Measurements from ENCODE around the gene MICA. TPM values are rescaled to one million over a fixed set of nuclear protein-coding genes. Genes with fewer than 3 reads are reported as not detected.

MICA gene
- total RNA-seq, 4 donors from 2014 or later, result 18.9 to 35.4 (median 22.3) TPM

- Histone ChIP-seq H3K27me3 (peaks cover 0 to 48% (median 0%) of the 10 kb centered on the region in 4 donors), H3K4me3 (no peak overlapping the region)
- no CpG with 5 or more reads among the region's 4 CpGs for WGBS
Observed at GRCh38 chr6:31377029-31377428, 26.4 kb upstream of the MICA start.

GRCh38 chr6:31378062-31378720, 25.2 kb upstream of the MICA start:
- WGBS, result 56% methylated on average over 4 of the region's 9 CpGs
- H3K27ac ChIP-seq (replicated peaks in 1 of 4), result no peak overlapping the region
- H3K9me3 ChIP-seq, result no peaks in the 10 kb centered on the region
- no peaks in the 10 kb centered on the region for H3K4me1 ChIP-seq
- H3K36me3 ChIP-seq, result no peaks in the 10 kb centered on the region
- DNase-seq (ENCODE audit: extremely low spot score), result no peak
- H3K4me3 ChIP-seq, result no peak overlapping the region
- H3K27me3 ChIP-seq, result peaks cover 0 to 51% (median 0%) of the 10 kb centered on the region in 4 donors
- intact Hi-C loops (cut with DNase I), result no loop called here
- no peak for TF ChIP-seq POLR2AphosphoS5 (IDR thresholded peaks at IDR 0.05)
- TF ChIP-seq POLR2A (IDR thresholded peaks at IDR 0.05; ENCODE audit: low read depth), result no peak
- TF ChIP-seq CTCF (IDR thresholded peaks at IDR 0.05), result no peak
- no peak for TF ChIP-seq EP300 (IDR thresholded peaks at IDR 0.05)

More at GRCh38 chr6:31377029-31377428, 26.4 kb upstream of the MICA start:
- no peak for DNase-seq (ENCODE audit: extremely low spot score)
- no peak for TF ChIP-seq EP300 (IDR thresholded peaks at IDR 0.05)
- TF ChIP-seq POLR2A (IDR thresholded peaks at IDR 0.05; ENCODE audit: low read depth), result no peak
- no peak for TF ChIP-seq POLR2AphosphoS5 (IDR thresholded peaks at IDR 0.05)
- TF ChIP-seq CTCF (IDR thresholded peaks at IDR 0.05), result no peak
- Histone ChIP-seq H3K27ac (replicated peaks in 1 of 4) (no peak overlapping the region), H3K4me1 (no peaks in the 10 kb centered on the region), H3K9me3 (peaks cover 0 to 3% (median 1%) of the 10 kb centered on the region in 4 donors), H3K36me3 (no peaks in the 10 kb centered on the region)
- intact Hi-C loops (cut with DNase I), result no loop called here

- intact Hi-C loops (cut with DNase I), result no loop called here
- WGBS, result 60% methylated on average over 6 of the region's 6 CpGs
- Histone ChIP-seq H3K36me3 (no peaks in the 10 kb centered on the region), H3K27ac (replicated peaks in 1 of 4) (no peak overlapping the region), H3K4me3 (no peak overlapping the region), H3K9me3 (no peaks in the 10 kb centered on the region), H3K27me3 (peaks cover 0 to 51% (median 0%) of the 10 kb centered on the region in 4 donors), H3K4me1 (no peaks in the 10 kb centered on the region)
- no peak for TF ChIP-seq EP300 (IDR thresholded peaks at IDR 0.05)
- no peak for TF ChIP-seq POLR2AphosphoS5 (IDR thresholded peaks at IDR 0.05)
- no peak for TF ChIP-seq CTCF (IDR thresholded peaks at IDR 0.05)
- TF ChIP-seq POLR2A (IDR thresholded peaks at IDR 0.05; ENCODE audit: low read depth), result no peak
- DNase-seq (ENCODE audit: extremely low spot score), result no peak
Observed at GRCh38 chr6:31378721-31379103, 24.7 kb upstream of the MICA start.

GRCh38 chr6:31379850-31380249, 23.5 kb upstream of the MICA start:
- Histone ChIP-seq H3K9me3 (no peaks in the 10 kb centered on the region), H3K27me3 (peaks cover 0 to 48% (median 0%) of the 10 kb centered on the region in 4 donors), H3K36me3 (no peaks in the 10 kb centered on the region), H3K27ac (replicated peaks in 1 of 4) (no peak overlapping the region), H3K4me3 (no peak overlapping the region), H3K4me1 (no peaks in the 10 kb centered on the region)
- TF ChIP-seq POLR2A (IDR thresholded peaks at IDR 0.05; ENCODE audit: low read depth), result no peak
- no peak for TF ChIP-seq CTCF (IDR thresholded peaks at IDR 0.05)
- no peak for TF ChIP-seq EP300 (IDR thresholded peaks at IDR 0.05)
- no peak for TF ChIP-seq POLR2AphosphoS5 (IDR thresholded peaks at IDR 0.05)
- 41% methylated on average over 10 of the region's 10 CpGs for WGBS
- DNase-seq (ENCODE audit: extremely low spot score), result no peak
- intact Hi-C loops (cut with DNase I), result no loop called here

GRCh38 chr6:31381666-31382065, 21.7 kb upstream of the MICA start:
- Histone ChIP-seq H3K27me3 (peaks cover 0 to 44% (median 0%) of the 10 kb centered on the region in 4 donors), H3K4me3 (no peak overlapping the region), H3K27ac (replicated peaks in 1 of 4) (no peak overlapping the region), H3K36me3 (no peaks in the 10 kb centered on the region), H3K4me1 (no peaks in the 10 kb centered on the region), H3K9me3 (no peaks in the 10 kb centered on the region)
- DNase-seq (ENCODE audit: extremely low spot score), result peak; percentile 4
- intact Hi-C loops (cut with DNase I), result no loop called here
- no peak for TF ChIP-seq POLR2AphosphoS5 (IDR thresholded peaks at IDR 0.05)
- TF ChIP-seq CTCF (IDR thresholded peaks at IDR 0.05), result no peak
- WGBS, result 74% methylated on average over 3 of the region's 4 CpGs
